ENCODE measurements around the gene TFF2.

The TFF2 gene

GRCh38 chr21:42349420-42350317, 1.1 kb downstream of the TFF2 start:
- TF ChIP-seq, protein P1, sequence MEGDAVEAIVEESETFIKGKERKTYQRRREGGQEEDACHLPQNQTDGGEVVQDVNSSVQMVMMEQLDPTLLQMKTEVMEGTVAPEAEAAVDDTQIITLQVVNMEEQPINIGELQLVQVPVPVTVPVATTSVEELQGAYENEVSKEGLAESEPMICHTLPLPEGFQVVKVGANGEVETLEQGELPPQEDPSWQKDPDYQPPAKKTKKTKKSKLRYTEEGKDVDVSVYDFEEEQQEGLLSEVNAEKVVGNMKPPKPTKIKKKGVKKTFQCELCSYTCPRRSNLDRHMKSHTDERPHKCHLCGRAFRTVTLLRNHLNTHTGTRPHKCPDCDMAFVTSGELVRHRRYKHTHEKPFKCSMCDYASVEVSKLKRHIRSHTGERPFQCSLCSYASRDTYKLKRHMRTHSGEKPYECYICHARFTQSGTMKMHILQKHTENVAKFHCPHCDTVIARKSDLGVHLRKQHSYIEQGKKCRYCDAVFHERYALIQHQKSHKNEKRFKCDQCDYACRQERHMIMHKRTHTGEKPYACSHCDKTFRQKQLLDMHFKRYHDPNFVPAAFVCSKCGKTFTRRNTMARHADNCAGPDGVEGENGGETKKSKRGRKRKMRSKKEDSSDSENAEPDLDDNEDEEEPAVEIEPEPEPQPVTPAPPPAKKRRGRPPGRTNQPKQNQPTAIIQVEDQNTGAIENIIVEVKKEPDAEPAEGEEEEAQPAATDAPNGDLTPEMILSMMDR (IDR thresholded peaks at IDR 0.05; ENCODE audit: low read depth, low read length), result no peak
- no peak for DNase-seq (ENCODE audit: extremely low read depth, low read depth)

DNA sequence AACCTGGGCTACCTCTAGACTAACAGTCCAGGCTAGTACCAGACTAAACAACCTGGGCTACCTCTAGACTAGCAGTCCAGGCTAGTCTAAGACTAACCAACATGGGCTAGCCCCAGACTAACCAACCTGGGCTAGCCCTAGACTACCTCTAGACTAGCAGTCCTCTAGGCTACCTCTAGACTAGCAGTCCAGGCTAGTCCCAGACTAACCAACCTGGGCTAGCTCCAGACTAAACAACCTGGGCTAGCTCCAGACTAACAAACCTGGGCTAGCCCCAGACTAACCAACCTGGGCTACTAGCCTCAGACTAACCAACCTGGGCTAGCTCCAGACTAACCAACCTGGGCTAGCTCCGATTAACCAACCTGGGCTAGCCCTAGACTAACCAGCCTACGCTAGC, 2.0 kb downstream of the TFF2 start:
- no peak for DNase-seq (ENCODE audit: extremely low read depth, low read depth)
- TF ChIP-seq, protein P1 (IDR thresholded peaks at IDR 0.05; ENCODE audit: low read depth, low read length), result no peak

DNA sequence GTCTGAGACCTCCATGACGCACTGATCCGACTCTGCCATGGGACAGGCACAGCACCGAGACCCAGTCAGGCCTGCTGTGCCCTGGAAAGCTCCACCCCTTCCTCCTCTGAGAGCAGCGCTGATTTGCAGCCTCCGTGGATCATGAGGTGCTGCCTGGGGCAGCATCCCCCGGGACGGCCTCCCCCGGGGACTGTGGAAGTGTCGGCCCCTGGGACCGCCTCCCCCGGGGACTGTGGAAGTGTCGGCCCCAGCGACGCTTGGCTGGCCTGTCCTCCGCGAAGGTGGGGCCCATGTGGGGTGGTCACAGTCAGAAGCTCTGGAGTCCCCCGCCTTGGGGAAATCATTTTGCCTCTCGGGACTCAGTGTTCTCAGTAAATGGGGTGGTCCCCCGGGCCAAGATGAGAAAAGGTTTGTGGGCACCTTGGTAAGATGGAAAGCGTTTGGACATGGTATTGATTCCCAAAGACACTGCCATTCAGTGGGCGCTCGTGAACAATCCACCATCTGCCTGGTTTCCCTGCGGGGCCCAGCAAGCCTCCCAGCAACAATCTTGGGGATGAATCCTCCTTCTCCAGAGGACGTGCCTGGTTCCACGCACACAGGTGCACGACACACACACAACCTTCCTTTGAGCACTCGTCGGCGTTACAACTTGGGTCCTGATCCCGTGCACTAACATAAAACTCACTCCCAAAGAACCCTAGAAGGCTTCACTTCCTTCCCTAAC, 3.0 kb downstream of the TFF2 start:
- TF ChIP-seq, protein P1 (IDR thresholded peaks at IDR 0.05; ENCODE audit: low read depth, low read length), result no peak
- DNase-seq (ENCODE audit: extremely low read depth, low read depth), result no peak

GRCh38 chr21:42346866-42347600, 3.8 kb downstream of the TFF2 start:
- TF ChIP-seq, protein P1 (IDR thresholded peaks at IDR 0.05; ENCODE audit: low read depth, low read length), result no peak
- DNase-seq (ENCODE audit: extremely low read depth, low read depth), result no peak

GRCh38 chr21:42346441-42346840, 4.4 kb downstream of the TFF2 start:
- TF ChIP-seq, protein P1 (IDR thresholded peaks at IDR 0.05; ENCODE audit: low read depth, low read length), result no peak
- no peak for DNase-seq (ENCODE audit: extremely low read depth, low read depth)

- no peak for DNase-seq (ENCODE audit: extremely low read depth, low read depth)
- TF ChIP-seq, protein P1 (IDR thresholded peaks at IDR 0.05; ENCODE audit: low read depth, low read length), result no peak
These were observed 6.2 kb downstream of the TFF2 start for GRCh38 chr21:42344631-42345030.
